PC-3 (cell line): ENCODE results near the gene VPS50.

ENCODE experiments used
- EZH2phosphoT487 ChIP-seq: fragments of 300-600 bp; sonication (generic); IDR thresholded peaks from 2 replicates; pipeline ENCODE4 v1.6.1; 2018; ENCODE audit warnings: mild to moderate bottlenecking, antibody characterized with exemption, low read length, borderline replicate concordance
- TF ChIP-seq, protein P1 (sequence below): fragments of 300-600 bp; sonication (generic); conservative IDR thresholded peaks from 2 replicates; pipeline ENCODE4 v1.5.1; 2017; ENCODE audit warnings: antibody characterized with exemption, low read depth, mild to moderate bottlenecking, low read length

DNA sequence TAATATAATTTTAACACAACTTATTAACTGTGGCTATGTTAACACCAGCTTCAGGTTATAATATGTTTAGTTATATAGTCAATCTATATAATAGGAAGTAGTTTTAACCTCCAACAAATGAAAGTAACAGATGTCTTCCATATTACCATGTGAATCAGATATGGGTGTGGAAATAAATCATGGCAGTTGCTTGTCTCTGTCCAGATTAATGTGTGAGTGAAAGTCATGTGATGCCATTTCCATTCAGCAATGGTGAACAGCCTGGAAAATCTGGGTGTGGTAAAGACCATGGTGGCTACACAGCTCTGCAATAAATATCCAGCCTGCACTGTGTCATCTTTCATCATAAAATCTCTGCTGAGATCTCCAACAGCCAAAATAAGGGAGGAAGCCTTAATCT lies 33.7 kb upstream of the VPS50 start:
- no peak for TF ChIP-seq EZH2phosphoT487
- TF ChIP-seq, protein P1, sequence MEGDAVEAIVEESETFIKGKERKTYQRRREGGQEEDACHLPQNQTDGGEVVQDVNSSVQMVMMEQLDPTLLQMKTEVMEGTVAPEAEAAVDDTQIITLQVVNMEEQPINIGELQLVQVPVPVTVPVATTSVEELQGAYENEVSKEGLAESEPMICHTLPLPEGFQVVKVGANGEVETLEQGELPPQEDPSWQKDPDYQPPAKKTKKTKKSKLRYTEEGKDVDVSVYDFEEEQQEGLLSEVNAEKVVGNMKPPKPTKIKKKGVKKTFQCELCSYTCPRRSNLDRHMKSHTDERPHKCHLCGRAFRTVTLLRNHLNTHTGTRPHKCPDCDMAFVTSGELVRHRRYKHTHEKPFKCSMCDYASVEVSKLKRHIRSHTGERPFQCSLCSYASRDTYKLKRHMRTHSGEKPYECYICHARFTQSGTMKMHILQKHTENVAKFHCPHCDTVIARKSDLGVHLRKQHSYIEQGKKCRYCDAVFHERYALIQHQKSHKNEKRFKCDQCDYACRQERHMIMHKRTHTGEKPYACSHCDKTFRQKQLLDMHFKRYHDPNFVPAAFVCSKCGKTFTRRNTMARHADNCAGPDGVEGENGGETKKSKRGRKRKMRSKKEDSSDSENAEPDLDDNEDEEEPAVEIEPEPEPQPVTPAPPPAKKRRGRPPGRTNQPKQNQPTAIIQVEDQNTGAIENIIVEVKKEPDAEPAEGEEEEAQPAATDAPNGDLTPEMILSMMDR, result no peak
